Muscle layer of colon (tissue), 2 donors: ENCODE results near the gene NOSIP.
A peak's percentile ranks its signal among the peaks of the same experiment; 100 is the strongest.
"Not testable (repeated sequence)": the region's sequence is repeated elsewhere in the genome, so short reads cannot be mapped to it uniquely, and the experiment has no call there.

ENCODE experiments used
- H3K27ac ChIP-seq: one replicate; pipeline ENCODE4 v1.7.0; 2013; ENCODE audit warnings: low read depth, mild to moderate bottlenecking, low read length, moderate library complexity
- H3K27me3 ChIP-seq, 2 donors: one replicate each; pipeline ENCODE4 v1.7.0; 2013; ENCODE audit warnings: low read length in 2 of 2, mild to moderate bottlenecking in 2 of 2; ENCODE audit not compliant: insufficient read depth in 2 of 2, control insufficient read depth in 1 of 2
- H3K36me3 ChIP-seq: one replicate; pipeline ENCODE4 v1.7.0; 2013; ENCODE audit warnings: mild to moderate bottlenecking, low read length; ENCODE audit not compliant: insufficient read depth
- H3K4me1 ChIP-seq: one replicate; pipeline ENCODE4 v1.7.0; 2013; ENCODE audit warnings: mild to moderate bottlenecking, low read length; ENCODE audit not compliant: insufficient read depth
- H3K4me3 ChIP-seq, 2 donors: one replicate each; pipeline ENCODE4 v1.7.0; 2013; ENCODE audit warnings: low read length in 2 of 2, low read depth in 1 of 2, mild to moderate bottlenecking in 1 of 2, moderate library complexity in 1 of 2
- H3K9ac ChIP-seq: one replicate; pipeline ENCODE4 v1.7.0; 2013; ENCODE audit warnings: low read length
- H3K9me3 ChIP-seq: one replicate; pipeline ENCODE4 v1.7.0; 2013; ENCODE audit warnings: mild to moderate bottlenecking, low read length
- donor health status: abdominal sarcoma.
- donor health status: Adenocarcinoma of cecum.

Gene NOSIP, protein sequence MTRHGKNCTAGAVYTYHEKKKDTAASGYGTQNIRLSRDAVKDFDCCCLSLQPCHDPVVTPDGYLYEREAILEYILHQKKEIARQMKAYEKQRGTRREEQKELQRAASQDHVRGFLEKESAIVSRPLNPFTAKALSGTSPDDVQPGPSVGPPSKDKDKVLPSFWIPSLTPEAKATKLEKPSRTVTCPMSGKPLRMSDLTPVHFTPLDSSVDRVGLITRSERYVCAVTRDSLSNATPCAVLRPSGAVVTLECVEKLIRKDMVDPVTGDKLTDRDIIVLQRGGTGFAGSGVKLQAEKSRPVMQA

DNA sequence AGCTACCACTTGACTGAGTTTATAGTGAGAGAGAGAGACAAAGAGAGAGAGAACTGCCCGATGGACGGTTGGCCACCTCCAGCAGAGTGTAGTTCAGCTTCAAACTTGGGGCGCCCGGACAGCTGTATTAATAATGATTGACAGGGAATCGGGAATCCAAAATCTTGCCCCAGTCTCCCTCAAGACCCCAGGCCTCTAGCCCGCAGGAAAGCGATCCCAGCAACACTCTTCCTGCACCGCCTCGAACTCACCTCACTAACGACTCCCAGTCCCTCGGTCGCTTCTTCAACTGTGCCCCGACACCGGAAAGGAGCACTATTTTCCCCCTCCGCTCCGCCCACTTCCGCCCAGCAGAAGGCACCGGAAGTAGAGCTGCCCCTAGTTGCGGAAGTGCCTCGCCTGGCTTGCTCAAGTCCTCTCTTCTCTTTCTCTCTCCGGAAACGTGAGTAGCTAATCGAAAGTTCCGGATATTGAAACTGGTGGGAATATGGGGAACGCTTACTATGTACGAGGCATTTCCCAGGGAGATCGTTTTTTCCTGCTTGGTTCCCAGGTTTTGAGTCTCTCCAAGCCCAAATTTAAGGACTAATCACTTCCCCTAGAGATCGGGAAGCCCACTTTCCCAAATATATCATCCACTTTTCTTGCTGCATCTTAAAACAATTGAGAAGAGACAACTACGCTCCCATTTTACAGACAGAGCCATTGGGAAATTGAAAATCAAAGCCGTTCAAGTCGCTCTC lies at the start of gene NOSIP:
NOSIP (minus strand) TSS at position 293 of the 743 bp plus-strand sequence. CDS start 19,865 bp downstream, outside the sequence.
- H3K4me1 ChIP-seq: peaks cover 18% of the 10 kb centered on the region
- peak within 1 kb of the TSS; percentile 43 for H3K9ac ChIP-seq
- peak within 1 kb of the TSS; percentile 58 to 63 for H3K4me3 ChIP-seq
- H3K27ac ChIP-seq: peak within 1 kb of the TSS; percentile 40
- no peaks in the 10 kb centered on the region for H3K9me3 ChIP-seq
- H3K27me3 ChIP-seq: no peaks in the 10 kb centered on the region
- H3K36me3 ChIP-seq: no peaks in the 10 kb centered on the region

DNA sequence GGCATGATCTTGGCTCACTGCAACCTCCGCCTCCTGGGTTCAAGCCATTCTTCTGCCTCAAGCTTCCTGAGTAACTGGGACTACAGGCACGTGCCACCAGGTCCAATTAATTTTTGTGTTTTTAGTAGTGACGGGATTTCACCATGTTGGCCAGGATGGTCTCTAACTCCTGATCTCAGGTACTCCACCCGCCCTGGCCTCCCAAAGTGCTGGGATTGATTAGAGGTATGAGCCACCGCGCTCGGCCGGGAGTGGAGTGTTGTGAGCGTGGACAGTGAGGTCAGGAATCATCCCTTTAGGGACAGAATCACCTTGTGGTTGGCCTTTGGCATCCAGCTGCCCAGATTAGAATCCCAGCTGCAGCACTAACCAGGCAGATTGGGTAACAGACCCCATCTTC lies 49.3 kb upstream of the NOSIP start:
- Histone ChIP-seq H3K9me3 (no peaks in the 10 kb centered on the region), H3K9ac (no peak overlapping the region), H3K4me1 (peaks cover 6% of the 10 kb centered on the region), H3K27ac (no peak overlapping the region), H3K27me3 (no peaks in the 10 kb centered on the region), H3K4me3 (no peak overlapping the region), H3K36me3 (peaks cover 9% of the 10 kb centered on the region)

GRCh38 chr19:49626226-49626625 lies 45.9 kb upstream of the NOSIP start:
- H3K4me3 ChIP-seq: no peak overlapping the region
- H3K9ac ChIP-seq: no peak overlapping the region
- H3K27me3 ChIP-seq: no peaks in the 10 kb centered on the region
- H3K27ac ChIP-seq: no peak overlapping the region
- peaks cover 6% of the 10 kb centered on the region for H3K4me1 ChIP-seq
- H3K9me3 ChIP-seq: no peaks in the 10 kb centered on the region
- peaks cover 27% of the 10 kb centered on the region for H3K36me3 ChIP-seq

GRCh38 chr19:49624967-49625910 lies 44.9 kb upstream of the NOSIP start:
- H3K36me3 ChIP-seq: peaks cover 32% of the 10 kb centered on the region
- no peak overlapping the region for H3K4me3 ChIP-seq
- no peaks in the 10 kb centered on the region for H3K9me3 ChIP-seq
- no peaks in the 10 kb centered on the region for H3K4me1 ChIP-seq
- no peaks in the 10 kb centered on the region for H3K27me3 ChIP-seq
- no peak overlapping the region for H3K27ac ChIP-seq
- H3K9ac ChIP-seq: no peak overlapping the region

GRCh38 chr19:49617860-49618259 lies 37.5 kb upstream of the NOSIP start:
- H3K9ac ChIP-seq, H3K4me3 ChIP-seq, H3K27ac ChIP-seq, H3K9me3 ChIP-seq, H3K27me3 ChIP-seq, H3K4me1 ChIP-seq: not testable (repeated sequence)
- H3K36me3 ChIP-seq: peaks cover 62% of the 10 kb centered on the region

GRCh38 chr19:49616945-49617344 lies 36.6 kb upstream of the NOSIP start:
- Histone ChIP-seq H3K27ac (no peak overlapping the region), H3K9me3 (no peaks in the 10 kb centered on the region), H3K27me3 (no peaks in the 10 kb centered on the region), H3K9ac (no peak overlapping the region), H3K36me3 (peaks cover 65% of the 10 kb centered on the region), H3K4me1 (no peaks in the 10 kb centered on the region), H3K4me3 (no peak overlapping the region)

- no peak overlapping the region for H3K9ac ChIP-seq
- H3K27ac ChIP-seq: no peak overlapping the region
- peaks cover 61% of the 10 kb centered on the region for H3K36me3 ChIP-seq
- H3K4me1 ChIP-seq: no peaks in the 10 kb centered on the region
- no peaks in the 10 kb centered on the region for H3K27me3 ChIP-seq
- no peak overlapping the region for H3K4me3 ChIP-seq
- no peaks in the 10 kb centered on the region for H3K9me3 ChIP-seq
These were observed 36.2 kb upstream of the NOSIP start for GRCh38 chr19:49616532-49616931.

DNA sequence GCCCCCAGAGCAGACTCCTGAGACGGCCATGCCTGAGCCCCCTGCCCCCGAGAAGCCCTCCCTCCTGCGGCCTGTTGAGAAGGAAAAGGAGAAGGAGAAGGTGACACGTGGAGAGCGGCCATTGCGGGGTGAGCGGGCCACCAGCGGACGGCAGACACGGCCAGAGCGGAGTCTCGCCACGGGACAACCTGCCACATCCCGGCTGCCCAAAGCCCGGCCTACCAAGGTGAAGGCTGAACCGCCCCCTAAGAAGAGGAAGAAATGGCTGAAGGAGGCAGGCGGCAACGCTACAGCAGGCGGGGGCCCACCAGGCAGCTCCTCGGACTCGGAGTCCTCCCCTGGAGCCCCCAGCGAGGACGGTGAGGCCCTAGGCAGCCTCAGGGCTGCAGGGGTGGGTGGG lies 35.5 kb upstream of the NOSIP start:
- no peaks in the 10 kb centered on the region for H3K27me3 ChIP-seq
- H3K36me3 ChIP-seq: peaks cover 57% of the 10 kb centered on the region
- no peaks in the 10 kb centered on the region for H3K4me1 ChIP-seq
- no peaks in the 10 kb centered on the region for H3K9me3 ChIP-seq
- H3K27ac ChIP-seq: no peak overlapping the region
- H3K9ac ChIP-seq: no peak overlapping the region
- no peak overlapping the region for H3K4me3 ChIP-seq

GRCh38 chr19:49614096-49614833 lies 33.9 kb upstream of the NOSIP start:
- H3K9me3 ChIP-seq: no peaks in the 10 kb centered on the region
- H3K27me3 ChIP-seq: no peaks in the 10 kb centered on the region
- no peak overlapping the region for H3K9ac ChIP-seq
- peaks cover 57% of the 10 kb centered on the region for H3K36me3 ChIP-seq
- H3K4me1 ChIP-seq: no peaks in the 10 kb centered on the region
- no peak overlapping the region for H3K27ac ChIP-seq
- no peak overlapping the region for H3K4me3 ChIP-seq

DNA sequence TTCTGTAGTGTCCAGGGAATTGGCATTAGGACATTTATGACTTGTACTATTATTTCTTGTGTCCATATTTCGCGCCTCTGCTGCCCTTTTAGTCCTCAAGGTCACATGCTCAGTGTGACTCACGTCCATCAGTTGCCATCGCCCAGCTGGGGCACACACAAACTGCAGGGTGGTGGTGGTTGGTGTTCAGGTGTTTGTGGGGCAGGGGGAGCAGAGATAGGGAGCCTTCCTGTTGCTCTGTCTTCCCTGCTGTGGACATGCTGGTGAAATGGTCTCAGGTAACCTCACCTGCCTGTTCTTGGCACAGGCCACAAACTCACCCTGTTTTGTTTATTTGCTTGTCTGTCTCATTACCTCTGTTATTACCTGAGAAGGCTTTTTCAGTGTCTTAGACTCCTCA lies 33.0 kb upstream of the NOSIP start:
- Histone ChIP-seq H3K9ac (no peak overlapping the region), H3K27me3 (no peaks in the 10 kb centered on the region), H3K4me1 (no peaks in the 10 kb centered on the region), H3K36me3 (peaks cover 65% of the 10 kb centered on the region), H3K4me3 (no peak overlapping the region), H3K9me3 (no peaks in the 10 kb centered on the region), H3K27ac (no peak overlapping the region)
